Mesendoderm (in vitro differentiated cells): ENCODE measurements around the gene PDZD2.

ENCODE experiments used
- DNase-seq: peaks from one replicate; pipeline ENCODE4 v3.0.0; 2013
- H2AK5ac ChIP-seq: 2 replicates; pipeline ENCODE4 v1.6.1; 2013; ENCODE audit warnings: low read length, inconsistent platforms
- H2BK120ac ChIP-seq: 2 replicates; pipeline ENCODE4 v1.6.1; 2013; ENCODE audit warnings: low read depth, mild to moderate bottlenecking, low read length, moderate library complexity, mixed read lengths
- H2BK15ac ChIP-seq: replicated peaks from 2 replicates; pipeline ENCODE4 v1.6.1; 2013; ENCODE audit warnings: low read depth, mild to moderate bottlenecking, moderate library complexity
- H2BK5ac ChIP-seq: 2 replicates; pipeline ENCODE4 v1.6.1; 2013; ENCODE audit warnings: low read length, inconsistent platforms
- H3K18ac ChIP-seq: 2 replicates; pipeline ENCODE4 v1.6.1; 2013; ENCODE audit warnings: mild to moderate bottlenecking, low read length, mixed read lengths
- H3K23ac ChIP-seq: one replicate; pipeline ENCODE4 v1.6.1; 2013; ENCODE audit warnings: low read length
- H3K27ac ChIP-seq: 2 replicates; pipeline ENCODE4 v1.5.1; 2013; ENCODE audit warnings: low read depth, mild to moderate bottlenecking, inconsistent platforms, low read length, moderate library complexity
- H3K27me3 ChIP-seq: 2 replicates; pipeline ENCODE4 v1.6.1; 2013; ENCODE audit warnings: low read length, control low read depth, mild to moderate bottlenecking, inconsistent platforms; ENCODE audit not compliant: insufficient read depth, poor library complexity
- H3K36me3 ChIP-seq: 2 replicates; pipeline ENCODE4 v1.6.1; 2013; ENCODE audit warnings: low read length, inconsistent platforms; ENCODE audit not compliant: control insufficient read depth, insufficient read depth
- H3K4ac ChIP-seq: one replicate; pipeline ENCODE4 v1.6.1; 2013; ENCODE audit warnings: low read depth, mild to moderate bottlenecking, low read length, moderate library complexity
- H3K4me1 ChIP-seq: 2 replicates; pipeline ENCODE4 v1.6.1; 2013; ENCODE audit warnings: low read depth, low read length, inconsistent platforms; ENCODE audit not compliant: control insufficient read depth
- H3K4me2 ChIP-seq: 2 replicates; pipeline ENCODE4 v1.6.1; 2013; ENCODE audit warnings: low read length
- H3K4me3 ChIP-seq: 2 replicates; pipeline ENCODE4 v1.5.1; 2013; ENCODE audit warnings: mild to moderate bottlenecking, low read length
- H3K56ac ChIP-seq: one replicate; pipeline ENCODE4 v1.6.1; 2013; ENCODE audit warnings: low read length
- H3K79me1 ChIP-seq: 2 replicates; pipeline ENCODE4 v1.6.1; 2013; ENCODE audit warnings: low read length, inconsistent platforms
- H3K79me2 ChIP-seq: 2 replicates; pipeline ENCODE4 v1.6.1; 2013; ENCODE audit warnings: mild to moderate bottlenecking, low read length; ENCODE audit not compliant: control insufficient read depth, insufficient read depth
- H3K9ac ChIP-seq: 2 replicates; pipeline ENCODE4 v1.6.1; 2013; ENCODE audit warnings: low read length, inconsistent platforms
- H4K5ac ChIP-seq: one replicate; pipeline ENCODE4 v1.6.1; 2013; ENCODE audit warnings: low read length
- H4K8ac ChIP-seq: one replicate; pipeline ENCODE4 v1.6.1; 2013; ENCODE audit warnings: low read depth, mild to moderate bottlenecking, control low read depth, low read length, moderate library complexity
- WGBS: extraction: QIAGEN DNeasy Blood & Tissue Kit; methylation state at CpG from one replicate; pipeline ENCODE4 v1.1.7; 2013; ENCODE audit warnings: low lambda C conversion rate, missing lambda C conversion rate; ENCODE audit not compliant: insufficient coverage; ENCODE audit errors: extremely low coverage; 5-methylcytosine and 5-hydroxymethylcytosine counted together

The PDZD2 gene

GRCh38 chr5:31786090-31786631 is 147.2 kb downstream of the PDZD2 start:
- H3K23ac ChIP-seq: no peak overlapping the region
- no peak overlapping the region for H3K18ac ChIP-seq
- no peak for DNase-seq
- no peaks in the 10 kb centered on the region for H3K27me3 ChIP-seq
- H3K4me1 ChIP-seq: no peaks in the 10 kb centered on the region
- no peak overlapping the region for H2BK15ac ChIP-seq
- no peak overlapping the region for H3K4ac ChIP-seq
- no peaks in the 10 kb centered on the region for H3K79me2 ChIP-seq
- no peak overlapping the region for H3K56ac ChIP-seq
- H3K4me3 ChIP-seq: no peak overlapping the region
- H2BK5ac ChIP-seq: no peak overlapping the region
- no peak overlapping the region for H4K5ac ChIP-seq
- no peak overlapping the region for H3K4me2 ChIP-seq
- H3K9ac ChIP-seq: no peak overlapping the region
- H2BK120ac ChIP-seq: no peak overlapping the region
- H4K8ac ChIP-seq: no peak overlapping the region
- H3K27ac ChIP-seq: no peak overlapping the region
- no peaks in the 10 kb centered on the region for H3K79me1 ChIP-seq
- no peak overlapping the region for H2AK5ac ChIP-seq
- no CpG with 5 or more reads among the region's 3 CpGs for WGBS
- H3K36me3 ChIP-seq: no peaks in the 10 kb centered on the region

- H3K79me1 ChIP-seq: no peaks in the 10 kb centered on the region
- H3K18ac ChIP-seq: no peak overlapping the region
- no CpG with 5 or more reads among the region's 2 CpGs for WGBS
- H3K79me2 ChIP-seq: no peaks in the 10 kb centered on the region
- no peaks in the 10 kb centered on the region for H3K27me3 ChIP-seq
- H3K4me3 ChIP-seq: no peak overlapping the region
- H2BK120ac ChIP-seq: no peak overlapping the region
- no peaks in the 10 kb centered on the region for H3K4me1 ChIP-seq
- H2BK5ac ChIP-seq: no peak overlapping the region
- H4K8ac ChIP-seq: no peak overlapping the region
- H2AK5ac ChIP-seq: no peak overlapping the region
- no peak for DNase-seq
- H4K5ac ChIP-seq: no peak overlapping the region
- H2BK15ac ChIP-seq: no peak overlapping the region
- no peak overlapping the region for H3K23ac ChIP-seq
- no peak overlapping the region for H3K9ac ChIP-seq
- H3K4me2 ChIP-seq: no peak overlapping the region
- H3K27ac ChIP-seq: no peak overlapping the region
- no peak overlapping the region for H3K56ac ChIP-seq
- H3K4ac ChIP-seq: no peak overlapping the region
- H3K36me3 ChIP-seq: no peaks in the 10 kb centered on the region
Observed at GRCh38 chr5:31794009-31794408, 155.1 kb downstream of the PDZD2 start.

GRCh38 chr5:31798168-31798567 is 159.2 kb downstream of the PDZD2 start:
- DNase-seq: no peak
- no peaks in the 10 kb centered on the region for H3K79me2 ChIP-seq
- no CpG with 5 or more reads among the region's 5 CpGs for WGBS

GRCh38 chr5:31800351-31800750 is 161.4 kb downstream of the PDZD2 start:
- Histone ChIP-seq H3K4me2 (no peak overlapping the region), H2AK5ac (no peak overlapping the region), H2BK120ac (no peak overlapping the region), H2BK5ac (no peak overlapping the region), H3K27me3 (no peaks in the 10 kb centered on the region), H4K5ac (no peak overlapping the region), H3K4me3 (no peak overlapping the region), H3K79me2 (no peaks in the 10 kb centered on the region), H3K79me1 (no peaks in the 10 kb centered on the region), H3K56ac (no peak overlapping the region), H3K36me3 (no peaks in the 10 kb centered on the region), H2BK15ac (no peak overlapping the region), H3K23ac (no peak overlapping the region), H3K4ac (no peak overlapping the region), H3K27ac (no peak overlapping the region), H3K9ac (no peak overlapping the region), H4K8ac (no peak overlapping the region), H3K18ac (no peak overlapping the region), H3K4me1 (no peaks in the 10 kb centered on the region)
- peak; percentile 57 for DNase-seq
- no CpG with 5 or more reads among the region's 1 CpG for WGBS

More at GRCh38 chr5:31798168-31798567, 159.2 kb downstream of the PDZD2 start:
- Histone ChIP-seq H2BK5ac (no peak overlapping the region), H3K79me1 (no peaks in the 10 kb centered on the region), H3K4me2 (no peak overlapping the region), H2AK5ac (no peak overlapping the region), H2BK120ac (no peak overlapping the region), H4K5ac (no peak overlapping the region), H3K9ac (no peak overlapping the region), H3K23ac (no peak overlapping the region), H3K27me3 (no peaks in the 10 kb centered on the region), H3K4ac (no peak overlapping the region), H3K4me1 (no peaks in the 10 kb centered on the region), H4K8ac (no peak overlapping the region), H2BK15ac (no peak overlapping the region), H3K56ac (no peak overlapping the region), H3K18ac (no peak overlapping the region), H3K4me3 (no peak overlapping the region), H3K36me3 (no peaks in the 10 kb centered on the region), H3K27ac (no peak overlapping the region)

- H2BK15ac ChIP-seq: no peak overlapping the region
- no peak overlapping the region for H3K18ac ChIP-seq
Observed at GRCh38 chr5:31805785-31806400, 167.0 kb downstream of the PDZD2 start.

GRCh38 chr5:31806561-31806960 is 167.6 kb downstream of the PDZD2 start:
- Histone ChIP-seq H3K4me2 (no peak overlapping the region), H3K4ac (no peak overlapping the region), H2BK5ac (no peak overlapping the region)

More at GRCh38 chr5:31805785-31806400, 167.0 kb downstream of the PDZD2 start:
- Histone ChIP-seq H3K4me2 (no peak overlapping the region), H3K56ac (no peak overlapping the region), H4K5ac (no peak overlapping the region), H3K4me3 (no peak overlapping the region), H3K4ac (no peak overlapping the region), H2AK5ac (no peak overlapping the region), H3K27me3 (no peaks in the 10 kb centered on the region), H4K8ac (no peak overlapping the region), H3K79me2 (no peaks in the 10 kb centered on the region), H3K27ac (no peak overlapping the region), H2BK5ac (no peak overlapping the region), H2BK120ac (no peak overlapping the region), H3K9ac (no peak overlapping the region), H3K23ac (no peak overlapping the region), H3K36me3 (no peaks in the 10 kb centered on the region), H3K79me1 (no peaks in the 10 kb centered on the region), H3K4me1 (no peaks in the 10 kb centered on the region)
- no CpG with 5 or more reads among the region's 9 CpGs for WGBS
- no peak for DNase-seq

More at GRCh38 chr5:31806561-31806960, 167.6 kb downstream of the PDZD2 start:
- no peak for DNase-seq
- Histone ChIP-seq H4K8ac (no peak overlapping the region), H3K4me1 (no peaks in the 10 kb centered on the region), H3K79me1 (no peaks in the 10 kb centered on the region), H3K27me3 (no peaks in the 10 kb centered on the region), H3K23ac (no peak overlapping the region), H3K56ac (no peak overlapping the region), H3K4me3 (no peak overlapping the region), H3K27ac (no peak overlapping the region), H3K36me3 (no peaks in the 10 kb centered on the region), H4K5ac (no peak overlapping the region), H2AK5ac (no peak overlapping the region), H3K9ac (no peak overlapping the region), H3K79me2 (no peaks in the 10 kb centered on the region), H3K18ac (no peak overlapping the region), H2BK120ac (no peak overlapping the region), H2BK15ac (no peak overlapping the region)
- WGBS: 100% methylated on average over 2 of the region's 6 CpGs
